NT2/D1 (cell line): Measurements from ENCODE around the gene TARS3.

Experiments
- SUZ12 ChIP-seq: IDR thresholded peaks from 2 replicates; pipeline ENCODE4 v1.6.1; 2011; ENCODE audit not compliant: insufficient read length, insufficient read depth; ENCODE audit errors: extremely low read depth
- ZNF274 ChIP-seq: IDR thresholded peaks from 2 replicates; pipeline ENCODE4 v1.6.1; 2011; ENCODE audit warnings: mild to moderate bottlenecking, low read depth, low read length

DNA sequence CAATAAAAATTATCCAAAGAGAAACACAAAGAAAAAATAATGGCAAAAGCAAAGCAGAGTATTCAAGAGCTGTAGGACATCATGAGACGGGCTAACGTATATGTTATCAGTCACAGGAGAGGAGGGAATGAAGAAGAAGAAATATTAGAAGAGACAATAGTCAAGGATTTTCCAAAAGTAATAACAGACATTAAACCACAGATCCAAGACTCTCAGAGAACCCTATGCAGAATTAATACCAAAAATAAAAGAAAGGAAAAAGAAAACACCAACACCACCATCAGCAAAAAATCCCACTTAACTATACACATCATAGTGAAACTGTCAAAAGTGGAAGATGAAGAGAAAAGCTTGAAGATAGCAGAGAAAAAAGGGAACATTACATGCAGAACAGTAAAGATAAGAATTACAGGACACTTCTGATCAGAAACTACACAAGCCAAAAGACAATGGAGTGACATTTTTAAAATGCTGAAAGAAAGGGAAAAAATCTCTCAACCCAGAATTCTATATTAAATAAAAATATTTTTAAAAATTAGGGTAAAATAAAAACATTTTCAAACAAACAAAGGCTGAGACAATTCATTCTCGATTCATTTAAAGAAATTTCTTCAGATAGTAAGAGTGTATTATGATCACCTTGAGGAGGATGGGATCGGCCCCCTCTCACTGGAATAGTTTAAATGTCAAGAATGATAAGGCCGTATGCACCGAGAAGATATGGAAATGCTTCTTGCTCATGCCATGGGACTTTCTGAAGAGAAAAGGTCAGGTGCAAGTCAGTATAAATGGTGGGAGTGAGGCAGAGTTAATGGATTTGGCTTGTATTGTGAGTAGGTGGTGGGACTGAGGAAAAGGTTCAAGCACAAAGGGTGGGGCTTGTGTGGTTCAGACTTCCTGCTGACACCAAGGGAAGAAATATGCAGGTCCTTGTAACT, 100.6 kb downstream of the TARS3 start:
- TF ChIP-seq SUZ12: no peak
- no peak for TF ChIP-seq ZNF274
